Mesendoderm (in vitro differentiated cells): Measurements from ENCODE around the gene IL1RAPL1.

Source experiments
- DNase-seq: peaks from one replicate; pipeline ENCODE4 v3.0.0; 2013
- H2AK5ac ChIP-seq: 2 replicates; pipeline ENCODE4 v1.6.1; 2013; ENCODE audit warnings: low read length, inconsistent platforms
- H2BK120ac ChIP-seq: 2 replicates; pipeline ENCODE4 v1.6.1; 2013; ENCODE audit warnings: low read depth, mild to moderate bottlenecking, low read length, moderate library complexity, mixed read lengths
- H2BK15ac ChIP-seq: replicated peaks from 2 replicates; pipeline ENCODE4 v1.6.1; 2013; ENCODE audit warnings: low read depth, mild to moderate bottlenecking, moderate library complexity
- H2BK5ac ChIP-seq: 2 replicates; pipeline ENCODE4 v1.6.1; 2013; ENCODE audit warnings: low read length, inconsistent platforms
- H3K18ac ChIP-seq: 2 replicates; pipeline ENCODE4 v1.6.1; 2013; ENCODE audit warnings: mild to moderate bottlenecking, low read length, mixed read lengths
- H3K23ac ChIP-seq: one replicate; pipeline ENCODE4 v1.6.1; 2013; ENCODE audit warnings: low read length
- H3K27ac ChIP-seq: 2 replicates; pipeline ENCODE4 v1.5.1; 2013; ENCODE audit warnings: low read depth, mild to moderate bottlenecking, inconsistent platforms, low read length, moderate library complexity
- H3K27me3 ChIP-seq: 2 replicates; pipeline ENCODE4 v1.6.1; 2013; ENCODE audit warnings: low read length, control low read depth, mild to moderate bottlenecking, inconsistent platforms; ENCODE audit not compliant: insufficient read depth, poor library complexity
- H3K36me3 ChIP-seq: 2 replicates; pipeline ENCODE4 v1.6.1; 2013; ENCODE audit warnings: low read length, inconsistent platforms; ENCODE audit not compliant: control insufficient read depth, insufficient read depth
- H3K4ac ChIP-seq: one replicate; pipeline ENCODE4 v1.6.1; 2013; ENCODE audit warnings: low read depth, mild to moderate bottlenecking, low read length, moderate library complexity
- H3K4me1 ChIP-seq: 2 replicates; pipeline ENCODE4 v1.6.1; 2013; ENCODE audit warnings: low read depth, low read length, inconsistent platforms; ENCODE audit not compliant: control insufficient read depth
- H3K4me2 ChIP-seq: 2 replicates; pipeline ENCODE4 v1.6.1; 2013; ENCODE audit warnings: low read length
- H3K4me3 ChIP-seq: 2 replicates; pipeline ENCODE4 v1.5.1; 2013; ENCODE audit warnings: mild to moderate bottlenecking, low read length
- H3K56ac ChIP-seq: one replicate; pipeline ENCODE4 v1.6.1; 2013; ENCODE audit warnings: low read length
- H3K79me1 ChIP-seq: 2 replicates; pipeline ENCODE4 v1.6.1; 2013; ENCODE audit warnings: low read length, inconsistent platforms
- H3K79me2 ChIP-seq: 2 replicates; pipeline ENCODE4 v1.6.1; 2013; ENCODE audit warnings: mild to moderate bottlenecking, low read length; ENCODE audit not compliant: control insufficient read depth, insufficient read depth
- H3K9ac ChIP-seq: 2 replicates; pipeline ENCODE4 v1.6.1; 2013; ENCODE audit warnings: low read length, inconsistent platforms
- H4K5ac ChIP-seq: one replicate; pipeline ENCODE4 v1.6.1; 2013; ENCODE audit warnings: low read length
- H4K8ac ChIP-seq: one replicate; pipeline ENCODE4 v1.6.1; 2013; ENCODE audit warnings: low read depth, mild to moderate bottlenecking, control low read depth, low read length, moderate library complexity
- WGBS: extraction: QIAGEN DNeasy Blood & Tissue Kit; methylation state at CpG from one replicate; pipeline ENCODE4 v1.1.7; 2013; ENCODE audit warnings: low lambda C conversion rate, missing lambda C conversion rate; ENCODE audit not compliant: insufficient coverage; ENCODE audit errors: extremely low coverage; 5-methylcytosine and 5-hydroxymethylcytosine counted together

The IL1RAPL1 gene

GRCh38 chrX:28847423-28847822 is 260.2 kb downstream of the IL1RAPL1 start:
- Histone ChIP-seq H3K36me3 (no peaks in the 10 kb centered on the region), H4K8ac (no peak overlapping the region), H3K23ac (no peak overlapping the region), H2BK120ac (no peak overlapping the region), H2BK5ac (no peak overlapping the region), H2AK5ac (no peak overlapping the region), H3K79me1 (no peaks in the 10 kb centered on the region), H3K27me3 (no peaks in the 10 kb centered on the region), H3K9ac (no peak overlapping the region), H3K79me2 (no peaks in the 10 kb centered on the region), H4K5ac (no peak overlapping the region), H3K4ac (no peak overlapping the region), H3K4me3 (no peak overlapping the region), H3K4me2 (no peak overlapping the region), H3K56ac (no peak overlapping the region), H3K18ac (no peak overlapping the region), H2BK15ac (no peak overlapping the region), H3K27ac (no peak overlapping the region), H3K4me1 (no peaks in the 10 kb centered on the region)
- DNase-seq = peak; percentile 70
- WGBS = no CpG with 5 or more reads among the region's 3 CpGs

DNA sequence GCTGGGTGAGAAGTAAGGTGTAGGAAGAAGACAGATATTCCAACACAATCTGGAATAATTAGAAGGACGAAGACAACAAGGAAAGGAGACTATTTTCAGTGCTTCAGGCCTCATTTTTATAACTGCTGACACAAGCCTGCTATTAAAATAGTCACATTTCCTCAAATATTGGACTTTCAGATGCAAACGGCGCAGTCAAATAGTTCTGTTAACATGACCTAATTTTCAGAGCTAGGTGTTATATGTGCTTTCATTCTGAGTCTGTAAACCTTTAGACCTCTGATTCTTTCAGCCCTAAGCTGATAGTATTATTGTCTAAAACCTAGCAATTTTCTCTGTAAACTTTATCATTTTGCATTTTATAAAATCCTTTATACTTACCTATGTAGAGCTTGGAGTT is 261.5 kb downstream of the IL1RAPL1 start:
- no peak overlapping the region for H3K23ac ChIP-seq
- no peak overlapping the region for H2AK5ac ChIP-seq
- H3K18ac ChIP-seq = no peak overlapping the region
- no peak overlapping the region for H3K27ac ChIP-seq
- no peak overlapping the region for H3K9ac ChIP-seq
- no peak for DNase-seq
- H4K5ac ChIP-seq = no peak overlapping the region
- no peak overlapping the region for H3K4ac ChIP-seq
- no peak overlapping the region for H3K56ac ChIP-seq
- no peaks in the 10 kb centered on the region for H3K4me1 ChIP-seq
- H2BK5ac ChIP-seq = no peak overlapping the region
- H3K4me3 ChIP-seq = no peak overlapping the region
- no peaks in the 10 kb centered on the region for H3K36me3 ChIP-seq
- H2BK120ac ChIP-seq = no peak overlapping the region
- no CpG with 5 or more reads among the region's 3 CpGs for WGBS
- H2BK15ac ChIP-seq = no peak overlapping the region
- H3K79me2 ChIP-seq = no peaks in the 10 kb centered on the region
- no peak overlapping the region for H3K4me2 ChIP-seq
- no peaks in the 10 kb centered on the region for H3K27me3 ChIP-seq
- H4K8ac ChIP-seq = no peak overlapping the region
- H3K79me1 ChIP-seq = no peaks in the 10 kb centered on the region

- H3K27ac ChIP-seq = no peak overlapping the region
- no peaks in the 10 kb centered on the region for H3K79me2 ChIP-seq
- no peaks in the 10 kb centered on the region for H3K4me1 ChIP-seq
- H3K9ac ChIP-seq = no peak overlapping the region
- no peak overlapping the region for H2BK120ac ChIP-seq
- DNase-seq = peak; percentile 55
- H4K8ac ChIP-seq = no peak overlapping the region
- no peak overlapping the region for H3K23ac ChIP-seq
- no CpG with 5 or more reads among the region's 2 CpGs for WGBS
- H2AK5ac ChIP-seq = no peak overlapping the region
- no peak overlapping the region for H2BK15ac ChIP-seq
- no peaks in the 10 kb centered on the region for H3K27me3 ChIP-seq
- H2BK5ac ChIP-seq = no peak overlapping the region
- no peak overlapping the region for H4K5ac ChIP-seq
- H3K56ac ChIP-seq = no peak overlapping the region
- no peak overlapping the region for H3K4me2 ChIP-seq
- no peak overlapping the region for H3K4ac ChIP-seq
- no peak overlapping the region for H3K4me3 ChIP-seq
- H3K79me1 ChIP-seq = no peaks in the 10 kb centered on the region
- H3K18ac ChIP-seq = no peak overlapping the region
- H3K36me3 ChIP-seq = no peaks in the 10 kb centered on the region
Observed at GRCh38 chrX:28850955-28851354, 263.7 kb downstream of the IL1RAPL1 start.

DNA sequence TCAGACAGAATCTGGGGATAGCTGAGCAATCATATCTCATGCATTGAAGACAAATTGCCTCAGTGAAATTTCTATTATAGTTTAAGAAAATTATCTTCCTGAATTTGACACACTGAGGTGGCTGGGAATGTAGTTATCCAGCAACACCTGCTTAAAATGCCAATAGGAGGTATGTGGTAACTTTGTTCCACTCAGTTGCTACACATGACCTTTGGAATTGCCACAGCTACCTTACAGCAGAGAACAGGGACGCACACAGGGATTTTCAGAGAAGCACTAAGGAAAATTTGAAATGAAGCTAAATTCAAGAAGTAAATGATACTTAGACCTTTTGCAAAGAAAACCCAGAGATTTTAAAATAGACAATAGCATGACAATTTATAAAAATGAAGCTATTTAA is 264.6 kb downstream of the IL1RAPL1 start:
- no peak overlapping the region for H3K9ac ChIP-seq
- H3K27me3 ChIP-seq = no peaks in the 10 kb centered on the region
- H4K5ac ChIP-seq = no peak overlapping the region
- no peak overlapping the region for H4K8ac ChIP-seq
- no peaks in the 10 kb centered on the region for H3K79me1 ChIP-seq
- H2AK5ac ChIP-seq = no peak overlapping the region
- no peak overlapping the region for H3K18ac ChIP-seq
- no peak for DNase-seq
- H3K23ac ChIP-seq = no peak overlapping the region
- H3K4me1 ChIP-seq = no peaks in the 10 kb centered on the region
- no peak overlapping the region for H3K4me2 ChIP-seq
- no peaks in the 10 kb centered on the region for H3K36me3 ChIP-seq
- H3K27ac ChIP-seq = no peak overlapping the region
- H3K79me2 ChIP-seq = no peaks in the 10 kb centered on the region
- no peak overlapping the region for H2BK120ac ChIP-seq
- no CpG with 5 or more reads among the region's 1 CpG for WGBS
- H3K4me3 ChIP-seq = no peak overlapping the region
- H3K56ac ChIP-seq = no peak overlapping the region
- H3K4ac ChIP-seq = no peak overlapping the region
- no peak overlapping the region for H2BK5ac ChIP-seq
- no peak overlapping the region for H2BK15ac ChIP-seq

DNA sequence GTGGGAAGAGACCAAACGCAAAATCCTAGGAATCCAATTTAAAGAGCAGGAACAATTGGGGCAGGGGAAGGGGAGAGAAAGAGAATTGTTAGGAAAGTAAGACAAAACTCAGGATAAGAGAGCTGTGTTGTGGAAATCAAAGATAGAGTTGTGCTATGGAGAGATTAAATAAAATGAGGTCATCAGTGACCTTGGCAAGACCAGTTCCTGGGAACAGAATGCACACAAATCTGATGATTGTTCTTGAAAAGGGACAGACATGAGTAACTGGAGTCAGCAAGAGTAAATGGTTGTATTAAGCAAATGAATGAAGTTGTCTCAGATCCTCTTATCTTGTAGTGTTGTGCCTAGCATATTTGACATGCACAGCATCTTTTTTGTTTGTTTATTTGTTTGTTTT is 267.4 kb downstream of the IL1RAPL1 start:
- no peak overlapping the region for H2BK5ac ChIP-seq

DNA sequence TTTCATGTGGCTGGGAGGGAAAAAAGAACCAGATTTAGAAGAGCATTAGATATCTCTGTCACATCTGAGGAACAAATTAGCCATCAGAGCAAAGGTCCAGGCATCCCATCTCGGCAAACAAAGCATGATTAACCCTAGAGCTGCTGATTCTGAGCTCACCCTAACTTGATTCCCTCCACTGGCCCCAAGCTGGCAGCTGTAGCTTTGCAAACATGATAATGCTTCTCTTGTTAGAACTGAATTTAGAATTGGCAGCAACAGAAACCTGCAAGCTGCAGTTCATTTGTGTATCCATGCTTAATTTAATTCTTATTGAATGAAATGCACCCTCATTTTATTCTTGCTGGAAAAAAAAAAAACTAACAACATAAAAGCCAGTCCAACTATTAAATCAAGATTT is 289.2 kb downstream of the IL1RAPL1 start:
- H3K79me2 ChIP-seq = no peaks in the 10 kb centered on the region
- no peak overlapping the region for H3K4ac ChIP-seq
- no peak overlapping the region for H3K56ac ChIP-seq
- no peak overlapping the region for H4K8ac ChIP-seq
- H3K23ac ChIP-seq = no peak overlapping the region
- H2BK15ac ChIP-seq = no peak overlapping the region
- no peak for DNase-seq
- no peak overlapping the region for H2BK120ac ChIP-seq
- H2AK5ac ChIP-seq = no peak overlapping the region
- H3K36me3 ChIP-seq = no peaks in the 10 kb centered on the region
- no peak overlapping the region for H3K4me3 ChIP-seq
- no peaks in the 10 kb centered on the region for H3K4me1 ChIP-seq
- no peak overlapping the region for H3K27ac ChIP-seq
- H3K27me3 ChIP-seq = no peaks in the 10 kb centered on the region
- H2BK5ac ChIP-seq = no peak overlapping the region
- no peak overlapping the region for H3K9ac ChIP-seq
- H3K18ac ChIP-seq = no peak overlapping the region
- no peaks in the 10 kb centered on the region for H3K79me1 ChIP-seq
- WGBS = no CpG with 5 or more reads among the region's 1 CpG
- H4K5ac ChIP-seq = no peak overlapping the region
- H3K4me2 ChIP-seq = no peak overlapping the region

More for the DNA sequence above, 267.4 kb downstream of the IL1RAPL1 start:
- H4K5ac ChIP-seq = no peak overlapping the region
- H3K79me1 ChIP-seq = no peaks in the 10 kb centered on the region
- H3K27me3 ChIP-seq = no peaks in the 10 kb centered on the region
- no peak overlapping the region for H2BK120ac ChIP-seq
- H3K23ac ChIP-seq = no peak overlapping the region
- no peak overlapping the region for H3K56ac ChIP-seq
- WGBS = no CpG with 5 or more reads among the region's 1 CpG
- H3K4me1 ChIP-seq = no peaks in the 10 kb centered on the region
- H3K4me3 ChIP-seq = no peak overlapping the region
- H3K79me2 ChIP-seq = no peaks in the 10 kb centered on the region
- no peaks in the 10 kb centered on the region for H3K36me3 ChIP-seq
- no peak overlapping the region for H3K4me2 ChIP-seq
- no peak overlapping the region for H2AK5ac ChIP-seq
- no peak overlapping the region for H4K8ac ChIP-seq
- no peak overlapping the region for H3K9ac ChIP-seq
- DNase-seq = no peak
- no peak overlapping the region for H3K18ac ChIP-seq
- no peak overlapping the region for H2BK15ac ChIP-seq
- no peak overlapping the region for H3K4ac ChIP-seq
- H3K27ac ChIP-seq = no peak overlapping the region
